WTC11 (cell line): ENCODE measurements around the gene MYOG.

Experiments
- ATF3 ChIP-seq: sonication (generic); formaldehyde crosslinking; conservative IDR thresholded peaks from 2 replicates; pipeline ENCODE4 v1.8.1; 2022; ENCODE audit warnings: mild to moderate bottlenecking, missing genetic modification reagents
- CTCF ChIP-seq: fragments of 200-600 bp; IDR thresholded peaks from 2 replicates; pipeline ENCODE4 v1.8.0; 2022; ENCODE audit warnings: antibody characterized with exemption
- ESRRA ChIP-seq: sonication (generic); formaldehyde crosslinking; IDR thresholded peaks from 2 replicates; pipeline ENCODE4 v1.8.1; 2022; ENCODE audit warnings: mild to moderate bottlenecking, missing genetic modification reagents, borderline replicate concordance
- FOXJ3 ChIP-seq: sonication (generic); formaldehyde crosslinking; IDR thresholded peaks from 2 replicates; pipeline ENCODE4 v1.9.0; 2021; ENCODE audit warnings: missing genetic modification reagents, mild to moderate bottlenecking, borderline replicate concordance
- FOXP1 ChIP-seq: sonication (generic); formaldehyde crosslinking; IDR thresholded peaks from 2 replicates; pipeline ENCODE4 v1.8.0; 2022; ENCODE audit warnings: missing genetic modification reagents, mild to moderate bottlenecking, moderate library complexity, borderline replicate concordance
- MXD4 ChIP-seq: fragments of 250-450 bp; sonication (Bioruptor Pico); IDR thresholded peaks from 2 replicates; pipeline ENCODE4 v1.8.0; 2021; ENCODE audit warnings: mild to moderate bottlenecking, moderate library complexity, borderline replicate concordance
- MYBL2 ChIP-seq: sonication (generic); formaldehyde crosslinking; IDR thresholded peaks from 2 replicates; pipeline ENCODE4 v1.8.1; 2023; ENCODE audit warnings: mild to moderate bottlenecking, moderate library complexity, missing genetic modification reagents
- NR2C2 ChIP-seq: sonication (generic); formaldehyde crosslinking; IDR thresholded peaks from 2 replicates; pipeline ENCODE4 v1.8.0; 2022; ENCODE audit warnings: mild to moderate bottlenecking, missing genetic modification reagents
- USF1 ChIP-seq: sonication (generic); formaldehyde crosslinking; IDR thresholded peaks from 2 replicates; pipeline ENCODE4 v1.8.0; 2022; ENCODE audit warnings: mild to moderate bottlenecking, missing genetic modification reagents
- ZNF317 ChIP-seq: sonication (generic); formaldehyde crosslinking; IDR thresholded peaks from 2 replicates; pipeline ENCODE4 v1.8.1; 2023; ENCODE audit warnings: low read depth, mild to moderate bottlenecking, moderate library complexity, missing genetic modification reagents, borderline replicate concordance
- ZNF423 ChIP-seq: fragments of 250-450 bp; sonication (Bioruptor Pico); IDR thresholded peaks from 2 replicates; pipeline ENCODE4 v2.1.2; 2022; ENCODE audit warnings: mild to moderate bottlenecking, moderate library complexity
- ZNF425 ChIP-seq: fragments of 250-450 bp; sonication (Bioruptor Pico); conservative IDR thresholded peaks from 2 replicates; pipeline ENCODE4 v1.9.0; 2021; ENCODE audit warnings: mild to moderate bottlenecking
- TF ChIP-seq, protein P1 (sequence below): sonication (generic); formaldehyde crosslinking; IDR thresholded peaks from 2 replicates; pipeline ENCODE4 v1.8.1; 2022; ENCODE audit warnings: low read depth, missing genetic modification reagents, borderline replicate concordance
- TF ChIP-seq, protein P2 (sequence below): fragments of 250-450 bp; sonication (Bioruptor Pico); IDR thresholded peaks from 2 replicates; pipeline ENCODE4 v1.9.0; 2021; ENCODE audit warnings: mild to moderate bottlenecking

DNA sequence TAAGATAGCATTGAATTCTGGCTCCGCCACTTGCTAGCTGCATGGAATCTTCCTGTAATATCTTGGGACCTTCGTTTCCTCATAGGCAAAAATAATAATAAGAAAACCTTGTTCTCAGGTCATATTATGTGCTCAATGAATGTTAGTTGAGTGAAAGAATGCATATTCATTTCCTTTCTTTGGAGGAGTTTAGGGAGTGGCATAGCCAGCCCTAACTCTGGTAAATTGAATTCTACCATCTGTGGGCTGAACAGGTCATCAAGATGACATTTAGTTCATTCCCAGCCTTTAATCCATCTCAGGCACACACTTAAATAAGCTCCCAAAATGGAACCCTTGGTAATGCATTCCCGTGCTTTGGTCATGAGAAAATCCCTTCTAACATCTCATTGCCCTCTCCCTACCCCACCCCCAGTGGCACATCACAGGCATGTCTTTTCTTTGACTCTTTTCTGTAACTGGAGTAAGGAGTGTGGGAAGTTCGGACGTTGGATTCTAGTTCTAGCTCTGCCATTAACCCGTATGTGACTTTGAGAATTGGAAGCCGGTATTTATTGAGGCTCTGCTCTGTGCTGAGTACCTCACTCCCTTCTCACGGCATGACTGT, 13.2 kb upstream of the MYOG start:
- TF ChIP-seq MYBL2 (CRISPR knock-in tag) (no peak), CTCF (no peak), ZNF317 (no peak), ESRRA (CRISPR knock-in tag) (no peak), NR2C2 (no peak), FOXP1 (CRISPR knock-in tag) (no peak), FOXJ3 (CRISPR knock-in tag) (no peak), USF1 (CRISPR knock-in tag) (no peak), MXD4 (no peak), ZNF423 (no peak), ATF3 (CRISPR knock-in tag) (no peak), ZNF425 (CRISPR knock-in tag) (no peak)
- TF ChIP-seq, protein P1, sequence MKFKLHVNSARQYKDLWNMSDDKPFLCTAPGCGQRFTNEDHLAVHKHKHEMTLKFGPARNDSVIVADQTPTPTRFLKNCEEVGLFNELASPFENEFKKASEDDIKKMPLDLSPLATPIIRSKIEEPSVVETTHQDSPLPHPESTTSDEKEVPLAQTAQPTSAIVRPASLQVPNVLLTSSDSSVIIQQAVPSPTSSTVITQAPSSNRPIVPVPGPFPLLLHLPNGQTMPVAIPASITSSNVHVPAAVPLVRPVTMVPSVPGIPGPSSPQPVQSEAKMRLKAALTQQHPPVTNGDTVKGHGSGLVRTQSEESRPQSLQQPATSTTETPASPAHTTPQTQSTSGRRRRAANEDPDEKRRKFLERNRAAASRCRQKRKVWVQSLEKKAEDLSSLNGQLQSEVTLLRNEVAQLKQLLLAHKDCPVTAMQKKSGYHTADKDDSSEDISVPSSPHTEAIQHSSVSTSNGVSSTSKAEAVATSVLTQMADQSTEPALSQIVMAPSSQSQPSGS (CRISPR knock-in tag) = no peak
- TF ChIP-seq, protein P2, sequence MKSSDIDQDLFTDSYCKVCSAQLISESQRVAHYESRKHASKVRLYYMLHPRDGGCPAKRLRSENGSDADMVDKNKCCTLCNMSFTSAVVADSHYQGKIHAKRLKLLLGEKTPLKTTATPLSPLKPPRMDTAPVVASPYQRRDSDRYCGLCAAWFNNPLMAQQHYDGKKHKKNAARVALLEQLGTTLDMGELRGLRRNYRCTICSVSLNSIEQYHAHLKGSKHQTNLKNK (CRISPR knock-in tag) = no peak
